ENCODE measurements around the gene RMI2.

RMI2 gene

GRCh38 chr16:11310634-11310977 lies 34.7 kb upstream of the RMI2 start:
- no peak for DNase-seq

- no peak for DNase-seq
Observed at GRCh38 chr16:11310997-11311561, 34.2 kb upstream of the RMI2 start.

GRCh38 chr16:11312718-11313492 lies 32.4 kb upstream of the RMI2 start:
- no peak for DNase-seq

GRCh38 chr16:11313493-11314308 lies 31.6 kb upstream of the RMI2 start:
- DNase-seq = no peak

GRCh38 chr16:11314309-11314894 lies 30.9 kb upstream of the RMI2 start:
- no peak for DNase-seq

- DNase-seq = no peak
Observed at GRCh38 chr16:11315510-11315909, 29.7 kb upstream of the RMI2 start.

GRCh38 chr16:11316331-11317015 lies 28.8 kb upstream of the RMI2 start:
- no peak for DNase-seq

- DNase-seq = no peak
Observed at GRCh38 chr16:11318817-11319216, 26.4 kb upstream of the RMI2 start.

GRCh38 chr16:11319529-11320146 lies 25.6 kb upstream of the RMI2 start:
- DNase-seq = peak; percentile 31

- peak; percentile 41 for DNase-seq
Observed at GRCh38 chr16:11320170-11320569, 25.1 kb upstream of the RMI2 start.

- DNase-seq = no peak
Observed at GRCh38 chr16:11321662-11322061, 23.6 kb upstream of the RMI2 start.

GRCh38 chr16:11322823-11323222 lies 22.4 kb upstream of the RMI2 start:
- DNase-seq = no peak

GRCh38 chr16:11323551-11324336 lies 21.5 kb upstream of the RMI2 start:
- DNase-seq = no peak

- DNase-seq = no peak
Observed at GRCh38 chr16:11325404-11326083, 19.7 kb upstream of the RMI2 start.

GRCh38 chr16:11326084-11326736 lies 19.0 kb upstream of the RMI2 start:
- no peak for DNase-seq

GRCh38 chr16:11326737-11327276 lies 18.5 kb upstream of the RMI2 start:
- DNase-seq = no peak

- no peak for DNase-seq
Observed at GRCh38 chr16:11327277-11328171, 17.7 kb upstream of the RMI2 start.

GRCh38 chr16:11328172-11329070 lies 16.8 kb upstream of the RMI2 start:
- no peak for DNase-seq
